Stimulated activated naive CD8-positive, alpha-beta T cell treated with anti-CD3 and anti-CD28 coated beads, Interleukin-15, Interleukin-2, amounts not matched to agents 100 ng/mL and 50 ng/mL, for 24 hours (primary cell): ENCODE measurements around the gene AHI1.

Experiments used
- H3K27ac Mint-ChIP-seq: one replicate; pipeline ENCODE4 v1.8.0; 2021; ENCODE audit warnings: mild to moderate bottlenecking, mixed read lengths
- H3K27me3 Mint-ChIP-seq: one replicate; pipeline ENCODE4 v1.8.0; 2021; ENCODE audit warnings: mixed read lengths
- H3K36me3 Mint-ChIP-seq: one replicate; pipeline ENCODE4 v1.8.0; 2021; ENCODE audit warnings: low read depth, mixed read lengths
- H3K4me1 Mint-ChIP-seq: one replicate; pipeline ENCODE4 v1.8.0; 2021; ENCODE audit warnings: low read depth, mixed read lengths
- H3K4me3 Mint-ChIP-seq: one replicate; pipeline ENCODE4 v1.8.0; 2021; ENCODE audit warnings: mild to moderate bottlenecking, mixed read lengths
- H3K9me3 Mint-ChIP-seq: one replicate; pipeline ENCODE4 v1.8.0; 2021; ENCODE audit warnings: mixed read lengths

The AHI1 gene

GRCh38 chr6:135233686-135234491, 263.7 kb downstream of the AHI1 start:
- no peaks in the 10 kb centered on the region for H3K27me3 Mint-ChIP-seq
- no peak overlapping the region for H3K27ac Mint-ChIP-seq
- H3K36me3 Mint-ChIP-seq = no peaks in the 10 kb centered on the region
- no peaks in the 10 kb centered on the region for H3K9me3 Mint-ChIP-seq
- H3K4me1 Mint-ChIP-seq = peaks cover 17% of the 10 kb centered on the region
- H3K4me3 Mint-ChIP-seq = no peak overlapping the region
